HG02642 (cell line): Measurements from ENCODE around the gene CGB8.
"Not testable (repeated sequence)": the region's sequence is repeated elsewhere in the genome, so short reads cannot be mapped to it uniquely, and the experiment has no call there.

Source experiments
- ATAC-seq: cut with Tn5 transposase; IDR thresholded peaks from one replicate; pipeline ENCODE4 v1.9.1; 2021; ENCODE audit warnings: mild to moderate bottlenecking; ENCODE audit not compliant: unreplicated experiment, poor library complexity

The CGB8 gene

GRCh38 chr19:49036815-49037214 is 12.1 kb downstream of the CGB8 start, which contains the start of gene CGB1:
Gene CGB1, minus strand, starts transcription at chr19:49036895. Its CDS starts 184 bp downstream, at chr19:49036711.
- ATAC-seq = not testable (repeated sequence)

- not testable (repeated sequence) for ATAC-seq
Measured at GRCh38 chr19:49031642-49032301, 17.1 kb downstream of the CGB8 start, which contains the start of gene CGB2. Gene CGB2, plus strand, starts transcription at chr19:49031890. Its CDS starts 206 bp downstream, at chr19:49032096.

GRCh38 chr19:49030323-49030722 is 18.6 kb downstream of the CGB8 start:
- ATAC-seq = not testable (repeated sequence)

GRCh38 chr19:49029749-49030148 is 19.2 kb downstream of the CGB8 start:
- not testable (repeated sequence) for ATAC-seq

DNA sequence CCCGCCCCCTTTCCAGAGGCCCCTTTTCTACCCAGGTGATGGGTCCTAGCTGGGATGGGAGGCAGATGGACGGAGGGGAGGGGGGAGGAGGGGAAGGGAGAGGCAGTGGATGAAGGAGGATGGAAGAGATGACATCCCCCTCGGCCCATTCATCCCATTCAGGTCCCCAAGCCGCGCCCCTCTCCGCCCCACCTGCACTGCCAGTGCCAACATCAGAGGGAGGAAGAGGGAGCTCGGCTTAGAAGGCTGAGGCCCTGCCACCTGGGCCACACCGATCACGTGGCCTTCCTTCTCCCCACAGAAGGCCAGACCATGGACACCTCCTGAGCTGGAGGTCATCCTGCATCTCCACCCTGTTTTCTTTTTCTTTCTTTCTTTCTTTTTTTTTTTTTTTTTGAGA is 20.2 kb downstream of the CGB8 start:
- not testable (repeated sequence) for ATAC-seq

DNA sequence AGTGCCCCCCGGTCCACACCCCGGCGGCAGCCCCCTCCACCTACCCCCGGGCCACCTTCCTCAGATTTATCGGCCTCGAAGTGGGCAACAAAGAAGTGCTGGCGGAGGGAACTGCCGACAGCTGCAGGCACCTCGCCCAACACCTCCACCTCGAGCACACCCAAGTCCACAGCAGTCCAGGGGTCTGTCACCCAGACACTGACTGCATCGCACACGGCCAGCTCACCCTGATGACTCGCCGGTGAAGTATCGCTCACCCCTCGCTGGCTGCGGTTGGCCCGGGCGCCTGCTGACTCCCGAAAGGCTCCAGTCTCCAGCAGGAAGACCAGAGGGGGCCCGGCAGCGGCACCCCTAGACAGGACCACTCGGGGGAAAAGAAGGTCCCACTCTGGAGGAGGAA is 23.3 kb downstream of the CGB8 start:
- not testable (repeated sequence) for ATAC-seq

GRCh38 chr19:49025088-49025487 is 23.8 kb downstream of the CGB8 start:
- not testable (repeated sequence) for ATAC-seq

DNA sequence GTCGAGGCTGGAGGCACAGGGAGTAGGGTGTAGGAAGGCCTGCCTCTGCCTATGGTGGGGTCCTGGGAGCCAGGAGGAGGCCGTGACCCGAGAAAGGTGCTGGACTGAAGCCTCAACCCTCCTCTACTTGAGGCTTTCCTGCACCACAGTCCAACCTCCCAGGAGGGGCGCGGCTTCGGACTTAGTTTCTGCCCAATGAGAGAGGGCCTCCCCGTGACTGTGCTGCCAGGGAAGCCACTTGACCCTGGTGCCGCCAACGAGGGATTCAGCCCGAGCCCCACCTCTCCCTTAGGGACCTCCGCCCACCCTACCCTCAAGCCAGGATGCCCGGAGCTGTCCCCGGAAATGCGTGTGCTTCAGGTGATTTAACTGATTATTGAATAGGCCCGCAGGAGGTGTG is 24.7 kb downstream of the CGB8 start, which contains the start of gene CGB3:
Gene CGB3, minus strand, starts transcription at position 101 of the 400 bp plus-strand sequence. CDS start 362 bp downstream, outside the sequence.
- ATAC-seq = not testable (repeated sequence)

- ATAC-seq = no peak
Measured at GRCh38 chr19:49022116-49022515, 26.8 kb downstream of the CGB8 start.

GRCh38 chr19:49020931-49021895 is 27.7 kb downstream of the CGB8 start:
- ATAC-seq = no peak

GRCh38 chr19:49020342-49020741 is 28.6 kb downstream of the CGB8 start:
- ATAC-seq = no peak

DNA sequence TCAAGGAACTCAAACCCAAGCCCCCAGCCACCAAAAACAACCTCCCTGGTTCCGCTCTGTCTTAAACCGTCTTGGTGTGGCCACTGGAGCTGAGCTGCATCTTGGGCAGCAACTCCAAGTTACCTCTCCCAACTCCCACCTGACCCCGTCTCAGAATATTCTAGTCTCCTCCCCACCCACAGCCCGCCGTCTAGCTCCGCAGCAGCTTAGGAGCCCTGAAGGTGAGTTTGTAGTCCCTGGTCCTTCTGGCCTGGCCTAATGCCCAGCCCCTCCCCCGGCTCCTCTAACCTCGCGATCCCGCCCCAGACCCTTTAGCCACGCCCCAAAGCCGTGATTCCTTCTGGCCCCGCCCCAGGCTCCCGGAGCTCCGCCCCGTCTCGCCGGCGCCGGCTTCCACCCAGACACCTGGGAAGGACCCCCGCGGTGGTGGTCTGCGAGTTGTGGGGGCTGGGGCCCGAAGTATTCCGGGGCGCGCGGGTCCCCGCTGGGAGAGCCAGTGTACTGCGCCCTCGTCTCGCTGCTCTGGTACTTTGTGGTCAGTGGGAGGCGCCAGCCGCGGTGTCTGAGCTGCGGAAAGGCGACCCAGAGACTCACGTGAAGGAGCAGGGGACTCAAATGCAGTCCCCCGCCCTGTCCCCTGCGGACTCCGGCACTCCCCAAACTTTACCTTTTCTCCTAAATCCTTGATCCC is 29.5 kb downstream of the CGB8 start:
- ATAC-seq = no peak

DNA sequence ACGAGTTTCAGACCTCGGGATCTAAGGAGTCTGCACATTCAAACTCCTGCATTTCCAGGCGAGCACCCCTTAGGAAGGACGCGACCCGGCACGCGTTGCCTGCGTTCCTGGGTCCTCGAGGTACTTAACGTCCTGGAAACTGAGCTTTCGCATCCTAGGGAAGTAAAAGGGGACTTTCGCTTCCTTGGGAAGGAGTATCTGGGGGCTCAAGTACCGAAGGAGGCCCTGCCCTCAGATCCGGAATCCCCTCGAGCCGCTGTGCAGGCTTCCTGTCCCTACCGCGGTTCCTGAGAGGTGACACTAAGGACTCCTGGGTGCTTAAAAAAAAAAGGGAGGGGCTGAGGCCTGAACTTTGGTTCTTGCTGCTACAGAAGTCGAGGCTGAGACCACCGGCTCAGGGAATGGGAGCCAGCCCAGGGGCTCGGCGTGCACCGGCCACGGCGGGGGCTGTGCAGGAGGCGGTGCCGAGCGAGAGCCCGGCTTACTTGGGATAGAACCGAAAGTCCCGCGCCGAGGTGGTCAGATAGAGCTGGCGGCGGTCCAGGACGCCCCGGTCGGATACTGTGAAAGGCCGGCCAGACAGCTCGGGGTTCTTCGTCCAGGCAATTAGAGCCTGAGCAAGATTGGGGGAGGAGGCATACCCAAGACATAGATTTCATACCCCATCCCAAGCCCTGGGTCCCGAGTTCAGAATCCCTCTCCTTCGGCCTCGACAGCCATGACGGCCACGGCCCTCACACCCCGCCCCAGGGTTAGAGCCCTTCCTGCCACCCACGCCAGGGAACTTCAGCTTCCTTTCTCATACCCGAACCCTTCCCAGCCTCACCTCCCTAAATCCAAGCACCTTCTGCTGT is 30.3 kb downstream of the CGB8 start:
- ATAC-seq = not testable (repeated sequence)

DNA sequence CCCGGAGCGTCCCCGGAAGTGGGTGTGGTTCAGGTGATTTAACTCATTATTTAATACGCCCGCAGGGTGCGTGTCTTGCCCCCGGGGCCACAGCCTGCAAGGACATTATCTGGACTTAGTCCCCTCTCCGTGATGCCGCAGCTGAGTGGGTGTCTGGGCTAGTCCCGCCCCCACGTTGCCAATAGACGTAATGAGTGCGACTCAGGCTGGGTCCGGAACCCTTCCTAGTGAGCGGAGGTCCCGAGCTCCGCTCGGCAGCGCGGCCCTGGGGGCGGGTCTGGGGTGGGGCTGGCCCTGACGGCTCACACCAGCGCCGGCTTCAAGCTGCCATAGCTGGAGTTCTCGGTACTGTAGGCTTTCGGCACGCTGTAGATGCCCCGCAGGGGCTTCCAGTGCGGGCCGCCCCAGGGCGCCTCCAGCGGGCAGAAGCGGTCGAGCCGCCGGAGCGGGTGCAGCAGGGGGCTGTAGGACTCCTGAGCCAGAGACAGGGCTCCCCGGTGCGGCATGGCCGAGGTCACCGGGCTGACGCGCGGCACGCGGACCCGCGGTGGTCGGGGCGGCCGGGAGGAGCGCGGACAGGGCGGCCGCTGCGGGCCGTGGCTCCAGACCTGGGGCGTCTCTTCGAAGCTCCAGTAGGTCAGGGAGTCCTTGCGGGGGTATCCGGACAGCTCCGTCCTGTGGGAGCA is 31.1 kb downstream of the CGB8 start:
- ATAC-seq = no peak

- ATAC-seq = no peak
Measured at GRCh38 chr19:49017041-49017665, 31.8 kb downstream of the CGB8 start, which contains the start of gene LHB. Gene LHB, minus strand, starts transcription at chr19:49017091. Its CDS starts 10 bp downstream, at chr19:49017081.

DNA sequence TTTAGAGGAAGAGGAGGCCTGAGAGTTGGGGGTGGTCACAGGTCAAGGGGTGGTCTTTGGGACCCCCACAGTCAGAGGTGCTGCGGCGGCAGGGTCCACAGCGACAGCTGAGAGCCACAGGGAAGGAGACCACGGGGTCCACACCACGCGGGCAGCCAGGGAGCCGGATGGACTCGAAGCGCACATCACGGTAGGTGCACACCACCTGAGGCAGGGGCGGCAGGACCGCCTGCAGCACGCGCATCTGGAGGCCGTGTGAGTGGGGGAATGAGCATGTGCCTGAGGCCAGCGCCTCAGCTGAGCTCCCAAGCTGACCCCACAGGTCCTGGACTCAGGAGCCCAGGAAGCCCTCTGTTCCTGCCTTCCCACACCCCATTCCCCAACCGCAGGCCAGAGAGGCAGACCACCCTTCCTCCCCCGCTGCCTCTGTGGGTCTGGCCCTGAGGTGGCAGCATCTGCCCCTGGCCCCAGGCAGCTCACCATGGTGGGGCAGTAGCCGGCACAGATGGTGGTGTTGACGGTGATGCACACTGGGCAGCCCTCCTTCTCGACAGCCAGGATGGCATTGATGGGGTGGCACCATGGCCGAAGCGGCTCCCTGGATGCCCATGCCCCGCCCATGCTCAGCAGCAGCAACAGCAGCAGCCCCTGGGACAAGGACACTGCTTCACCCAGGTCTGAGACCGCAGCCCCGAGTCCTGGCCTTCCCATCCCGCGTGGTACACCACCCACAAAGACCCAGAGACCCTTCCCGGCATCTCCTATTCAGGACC is 32.7 kb downstream of the CGB8 start:
- ATAC-seq = no peak

DNA sequence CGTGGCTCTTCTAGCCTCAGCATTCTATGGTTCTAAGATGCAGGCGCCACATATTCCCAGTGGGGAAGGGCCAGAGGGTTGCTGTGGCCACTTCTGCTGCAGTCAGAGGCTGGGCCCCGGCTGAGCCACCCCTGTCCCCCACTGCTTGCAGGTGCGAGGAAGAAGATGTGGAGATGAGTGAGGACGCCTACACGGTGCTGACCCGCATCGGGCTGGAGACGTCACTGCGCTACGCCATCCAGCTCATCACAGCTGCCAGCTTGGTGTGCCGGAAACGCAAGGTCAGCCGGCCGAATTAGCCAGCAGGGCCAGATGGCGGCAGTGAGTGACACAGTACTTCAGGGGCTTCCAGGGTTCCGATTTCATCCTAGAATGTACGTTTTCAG is 34.0 kb downstream of the CGB8 start:
- no peak for ATAC-seq
